Fibroblast of skin of back (primary cell): ENCODE results near the gene GPD1L.
"Not testable (repeated sequence)": the region's sequence is repeated elsewhere in the genome, so short reads cannot be mapped to it uniquely, and the experiment has no call there.

Experiments used
- DNase-seq: peaks from one replicate; pipeline ENCODE4 v3.0.0-alpha.2; 2013

Gene GPD1L

DNA sequence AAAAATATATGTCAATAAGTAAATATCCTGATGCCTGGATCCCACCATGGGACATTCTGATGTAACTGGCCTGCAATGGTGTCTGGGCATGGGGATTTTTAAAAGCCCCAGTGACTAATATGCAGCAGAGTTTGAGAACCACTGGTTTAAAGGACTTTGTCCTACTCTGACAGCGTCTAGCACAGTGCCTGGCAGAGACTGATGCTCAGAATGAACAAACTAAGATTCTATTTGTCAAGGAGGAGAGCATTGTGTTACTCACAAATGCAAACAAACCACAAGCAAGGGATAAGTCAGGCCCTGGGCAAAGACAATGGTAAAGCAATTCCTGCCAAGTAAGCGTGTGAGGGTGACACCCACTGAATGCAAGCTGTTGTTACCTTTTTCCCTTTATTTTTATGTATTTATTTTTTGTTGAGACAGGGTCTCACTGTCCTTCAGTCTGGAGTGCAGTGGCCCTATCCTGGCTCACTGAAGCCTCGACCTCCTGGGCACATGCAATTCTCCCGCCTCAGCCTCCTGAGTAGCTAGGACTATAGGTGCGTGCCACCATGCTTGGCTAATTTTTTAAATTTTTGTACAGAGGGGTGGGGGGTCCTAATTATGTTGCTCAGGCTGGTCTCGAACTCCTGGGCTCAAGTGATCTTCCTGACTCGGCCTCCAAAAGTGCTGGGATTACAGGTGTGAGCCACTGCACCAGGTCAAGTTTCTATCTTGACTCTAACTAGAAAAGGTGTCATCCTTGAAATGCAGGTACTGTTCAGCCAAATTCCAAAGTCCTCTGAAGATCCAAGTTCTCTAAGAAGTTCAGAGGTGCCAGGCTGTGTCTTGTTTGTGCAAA is 909 bp upstream of the GPD1L start:
- DNase-seq, result peak; percentile 43

DNA sequence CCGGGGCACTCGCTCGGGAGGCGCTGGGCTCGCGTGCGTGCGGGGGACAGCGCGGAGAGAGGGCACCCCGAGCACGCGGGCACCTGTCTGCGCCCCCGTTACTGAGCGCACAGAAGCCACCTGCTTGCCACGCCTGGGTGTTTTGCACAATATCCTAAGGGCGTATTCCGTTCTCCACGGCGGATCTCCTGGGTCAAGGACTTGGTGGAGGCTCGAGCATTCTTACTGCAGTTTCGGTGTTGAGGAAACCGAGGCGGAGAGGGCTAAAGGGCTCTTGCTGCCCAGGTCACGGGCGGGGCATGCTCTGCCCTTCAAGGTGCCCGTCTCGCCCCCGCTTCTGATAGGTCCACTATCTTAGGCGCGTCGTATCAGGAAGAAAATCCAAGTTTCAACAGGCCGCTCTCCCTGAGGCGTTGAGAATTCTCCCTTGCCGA is 526 bp downstream of the GPD1L start:
- DNase-seq, result no peak

DNA sequence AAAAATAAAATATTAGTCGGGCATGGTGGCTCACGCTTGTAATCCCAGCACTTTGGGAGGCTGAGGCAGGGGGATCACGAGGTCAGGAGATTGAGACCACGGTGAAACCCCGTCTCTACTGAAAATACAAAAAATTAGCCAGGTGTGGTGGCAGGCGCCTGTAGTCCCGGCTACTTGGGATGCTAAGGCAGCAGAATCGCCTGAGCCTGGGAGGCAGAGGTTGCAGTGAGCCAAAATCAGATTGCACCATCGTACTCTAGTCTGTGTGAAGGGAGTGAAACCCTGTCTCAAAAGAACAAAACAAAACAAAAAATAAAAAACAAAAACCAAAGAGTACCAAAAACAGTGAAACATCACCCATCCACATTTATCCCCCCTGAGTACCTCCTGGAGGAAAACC is 1.8 kb downstream of the GPD1L start:
- DNase-seq, result not testable (repeated sequence)

DNA sequence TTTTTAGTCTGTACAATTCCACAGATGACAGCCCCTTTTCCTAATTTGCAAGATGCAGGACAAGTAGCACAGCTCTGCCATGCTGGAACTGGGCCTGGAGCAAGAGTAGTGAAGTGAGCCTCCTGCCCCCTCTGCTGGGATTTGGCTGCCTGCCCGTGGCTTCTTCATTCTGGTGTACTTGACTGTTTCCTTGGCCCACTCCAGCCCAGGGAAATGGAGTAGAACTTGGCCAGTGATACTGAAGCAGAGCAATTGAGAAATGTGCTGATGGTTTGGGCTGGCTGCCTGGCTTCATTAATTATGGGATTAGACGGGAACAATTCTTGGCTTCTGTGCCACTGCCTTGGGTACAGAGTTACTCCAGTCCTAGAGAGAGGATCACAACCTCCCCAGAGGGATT is 2.8 kb downstream of the GPD1L start:
- DNase-seq, result peak; percentile 6

DNA sequence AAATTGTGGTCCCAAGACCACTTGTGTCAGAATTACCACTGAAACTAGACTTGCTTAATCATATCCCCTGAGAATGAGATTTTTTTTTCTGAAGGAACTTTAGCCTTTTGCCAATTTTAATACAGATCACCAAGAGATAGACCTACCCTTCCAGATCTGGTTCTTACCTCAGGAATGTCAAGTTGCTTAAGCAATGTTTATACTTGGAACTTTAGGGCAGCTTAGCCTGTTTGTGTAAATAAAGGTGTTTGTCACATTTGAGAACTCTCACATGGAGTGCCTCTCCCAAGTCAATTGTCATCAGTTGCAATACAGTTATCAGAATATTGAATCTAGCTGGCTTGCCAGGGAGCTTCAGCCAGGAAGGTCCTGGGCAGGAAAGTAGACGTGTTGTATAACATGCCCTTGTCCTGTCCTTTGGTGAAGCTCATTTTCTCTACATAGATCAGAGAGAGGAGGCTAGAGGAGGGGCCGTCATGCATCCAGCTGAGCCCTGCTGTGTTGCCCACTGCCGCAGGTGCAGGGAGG is 3.9 kb downstream of the GPD1L start:
- no peak for DNase-seq

DNA sequence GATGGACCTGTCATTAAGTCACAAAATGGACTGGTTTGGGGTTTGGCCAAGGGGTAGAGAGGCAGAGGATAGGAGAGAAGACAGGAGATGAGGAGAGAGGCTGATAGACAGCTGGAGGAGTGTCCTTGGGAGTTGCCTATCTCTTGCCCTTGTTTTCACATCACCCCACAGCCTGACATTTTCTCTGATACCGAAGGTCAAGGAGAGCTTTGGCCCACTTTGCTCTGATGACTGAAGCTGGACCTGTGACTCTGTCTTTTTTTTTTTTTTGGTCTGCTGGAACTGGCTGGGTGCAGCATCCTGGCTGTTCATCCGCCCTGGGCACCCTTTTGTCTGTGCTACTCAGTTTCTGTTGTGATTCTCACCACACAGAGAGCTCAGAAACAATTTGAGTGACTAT is 5.1 kb downstream of the GPD1L start:
- no peak for DNase-seq

DNA sequence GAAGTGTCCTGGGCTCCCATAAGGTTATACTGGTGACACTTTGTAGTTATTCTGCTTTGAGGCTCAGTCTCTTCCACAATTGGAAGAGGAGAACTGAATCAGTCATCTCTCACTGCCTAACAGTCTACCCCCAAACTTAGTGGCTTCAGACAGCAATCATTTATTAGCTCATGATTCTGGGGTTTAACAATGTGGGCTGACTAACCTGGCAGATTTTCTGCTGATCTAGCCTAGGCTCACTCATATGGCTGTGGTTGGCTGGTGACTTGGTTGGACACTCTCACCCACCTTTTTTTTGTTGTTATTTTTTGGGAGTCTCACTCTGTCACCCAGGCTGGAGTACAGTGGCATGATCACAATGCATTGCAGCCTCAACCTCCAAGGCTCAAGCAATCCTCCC is 7.1 kb downstream of the GPD1L start:
- no peak for DNase-seq

DNA sequence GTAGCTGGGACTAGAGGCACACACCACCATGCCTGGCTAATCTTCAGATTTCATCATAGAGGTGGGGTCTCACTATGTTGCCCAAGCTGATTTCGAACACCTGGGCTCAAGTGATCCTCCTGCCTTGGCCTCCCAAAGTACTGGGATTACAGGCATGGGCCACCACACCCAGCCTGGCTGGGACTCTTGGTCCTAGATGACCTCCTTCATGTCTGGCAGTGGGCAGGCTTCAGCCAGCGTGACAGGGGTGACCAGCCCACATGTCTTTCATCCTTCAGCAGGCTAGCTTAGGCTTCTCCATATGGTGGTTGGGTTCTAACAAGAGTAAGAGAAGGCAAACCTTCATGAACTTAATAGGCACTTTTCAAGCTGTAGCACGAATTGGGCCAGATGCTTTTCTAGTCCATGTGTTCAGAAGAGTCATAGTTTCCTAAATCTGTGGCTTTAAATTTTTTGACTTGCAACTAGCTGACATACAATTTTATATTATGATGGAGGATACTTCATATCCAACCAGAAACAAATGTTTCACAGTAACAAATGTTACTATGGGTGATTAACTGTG is 7.6 kb downstream of the GPD1L start:
- DNase-seq, result no peak

DNA sequence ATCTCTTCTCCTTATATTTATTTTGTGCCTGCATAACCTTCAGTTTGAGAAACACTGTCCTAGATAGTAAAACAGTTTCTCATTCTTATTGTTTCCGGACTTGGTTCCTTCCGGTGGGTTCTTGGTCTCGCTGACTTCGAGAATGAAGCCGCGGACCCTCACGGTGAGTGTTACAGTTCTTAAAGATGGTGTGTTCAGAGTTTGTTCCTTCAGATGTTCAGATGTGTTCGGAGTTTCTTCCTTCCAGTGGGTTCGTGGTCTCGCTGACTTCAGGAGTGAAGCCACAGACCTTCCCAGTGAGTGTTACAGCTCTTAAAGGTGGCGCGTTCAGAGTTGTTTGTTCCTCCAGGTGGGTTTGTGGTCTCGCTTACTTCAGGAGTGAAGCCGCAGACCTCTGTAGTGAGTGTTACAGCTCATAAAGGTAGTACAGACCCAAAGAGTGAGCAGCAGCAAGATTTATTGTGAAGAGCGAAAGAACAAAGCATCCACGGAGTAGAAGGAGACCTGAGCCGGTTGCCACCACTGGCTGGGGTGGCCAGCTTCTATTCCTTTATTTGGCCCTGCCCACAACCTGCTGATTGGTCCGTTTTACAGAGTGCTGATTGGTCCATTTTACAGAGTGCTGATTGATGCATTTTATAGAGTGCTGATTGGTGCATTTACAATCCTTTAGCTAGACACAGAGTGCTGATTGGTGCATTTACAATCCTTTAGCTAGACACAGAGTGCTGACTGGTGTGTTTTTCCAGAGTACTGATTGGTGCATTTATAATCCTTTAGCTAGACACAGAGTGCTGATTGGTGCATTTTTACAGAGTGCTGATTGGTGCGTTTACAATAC is 8.3 kb downstream of the GPD1L start:
- not testable (repeated sequence) for DNase-seq

DNA sequence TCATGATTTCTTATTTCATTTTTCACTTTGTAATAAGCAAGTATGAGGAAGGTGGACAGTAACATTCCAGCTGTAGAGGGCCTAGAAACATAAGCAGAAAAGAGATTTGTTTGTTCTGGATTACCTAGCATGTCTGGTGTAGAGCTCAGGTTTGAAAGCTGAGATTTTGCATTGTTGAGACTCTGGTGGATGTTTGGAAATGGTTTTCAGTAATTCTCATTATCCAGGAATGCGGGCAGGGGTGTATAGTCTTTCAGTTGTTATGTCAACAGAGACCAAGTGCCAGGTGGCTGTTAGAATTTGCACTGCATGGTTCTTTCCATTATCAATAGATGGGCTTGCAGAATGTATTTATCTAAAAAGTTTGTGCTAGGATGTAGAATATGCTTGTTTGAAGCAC is 10.9 kb downstream of the GPD1L start:
- DNase-seq, result no peak

DNA sequence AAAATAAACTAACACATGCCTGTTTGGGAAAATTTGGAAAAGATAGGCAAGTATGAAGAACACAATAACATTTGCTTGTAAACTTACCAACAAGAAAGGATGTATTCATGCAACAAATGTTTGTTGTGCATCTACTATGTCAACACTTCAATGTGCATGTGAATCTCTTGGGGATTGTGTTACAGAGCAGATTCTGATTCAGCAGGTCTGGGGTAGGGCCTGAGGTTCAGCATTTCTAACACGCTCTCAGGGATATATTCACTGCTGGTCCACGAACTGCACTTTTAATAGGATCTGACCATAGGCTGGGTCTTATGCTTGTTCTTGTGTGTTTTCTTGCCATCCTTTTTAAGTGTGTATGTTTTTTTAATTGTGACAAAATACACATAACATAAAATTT is 11.8 kb downstream of the GPD1L start:
- DNase-seq, result no peak

DNA sequence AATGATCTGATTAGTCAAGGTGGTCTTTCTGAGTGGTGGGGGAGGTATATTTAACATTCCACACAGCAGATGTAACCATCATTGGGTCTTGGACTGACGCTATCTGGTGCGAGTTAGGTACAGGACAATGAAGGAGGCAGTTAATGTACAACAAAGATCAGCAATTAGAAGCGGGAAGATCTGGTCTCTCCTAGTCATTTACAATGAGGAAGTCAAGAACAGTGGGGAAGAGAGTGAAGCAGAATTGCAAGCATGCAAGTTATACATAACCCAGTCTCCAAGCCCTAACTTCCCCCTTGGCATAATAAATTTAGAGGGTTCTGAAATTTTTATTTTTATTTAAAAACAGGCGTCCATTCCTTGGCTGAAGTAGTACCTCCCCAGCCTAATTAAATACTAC is 14.1 kb downstream of the GPD1L start:
- no peak for DNase-seq

DNA sequence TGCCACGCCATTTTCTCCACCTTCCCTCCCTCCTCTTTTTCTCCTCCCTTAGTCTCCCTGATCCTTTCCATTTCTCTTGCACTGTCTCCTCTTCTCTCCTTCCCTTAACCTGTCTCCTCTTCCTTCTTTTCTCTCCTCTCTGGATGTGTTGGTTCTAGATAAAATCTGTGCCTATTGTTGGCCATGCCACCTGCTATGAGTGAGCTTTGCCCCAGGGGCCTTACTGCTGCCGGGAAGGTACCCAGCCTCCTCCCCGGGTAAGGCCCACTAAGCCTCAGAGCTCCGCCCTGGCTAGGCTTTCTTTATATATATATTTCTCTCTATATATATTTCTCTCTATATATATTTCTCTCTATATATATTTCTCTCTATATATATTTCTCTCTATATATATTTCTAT is 14.7 kb downstream of the GPD1L start:
- no peak for DNase-seq

DNA sequence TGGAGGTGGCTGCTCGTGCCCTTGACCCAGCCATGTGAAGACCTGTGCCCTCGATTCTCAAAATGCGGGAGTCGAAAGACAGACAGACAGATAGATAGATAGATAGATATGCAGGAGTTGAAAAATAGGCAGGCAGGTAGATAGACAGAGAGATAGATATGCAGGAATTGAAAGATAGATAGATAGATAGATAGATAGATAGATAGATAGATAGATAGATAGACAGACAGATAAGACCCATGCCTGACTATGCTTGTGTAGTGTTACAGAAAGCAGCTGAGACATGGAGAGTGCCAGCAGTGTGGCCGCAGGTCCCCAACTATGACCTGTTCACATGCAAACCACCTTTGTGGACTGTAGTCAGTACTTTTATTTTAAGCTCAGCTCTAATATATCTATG is 17.2 kb downstream of the GPD1L start:
- DNase-seq, result no peak

DNA sequence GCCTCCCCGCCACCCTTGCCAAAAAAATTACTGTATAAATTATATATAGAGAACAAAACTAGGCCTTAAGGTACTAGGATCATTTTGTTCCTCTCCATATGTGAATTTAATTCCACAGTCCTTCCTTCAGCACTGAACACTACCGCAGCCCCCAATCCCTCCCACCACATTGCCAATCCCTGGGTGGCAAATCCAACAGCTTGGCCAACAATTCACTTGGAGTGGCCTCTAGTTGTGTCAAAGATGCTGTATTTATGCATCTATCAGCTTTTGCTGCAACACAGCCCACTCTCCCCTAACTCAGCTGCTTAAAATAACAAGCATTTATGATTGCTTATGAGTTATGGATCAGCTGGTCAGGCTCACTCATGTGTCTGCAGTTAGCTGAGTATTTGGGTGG is 18.6 kb downstream of the GPD1L start:
- no peak for DNase-seq

DNA sequence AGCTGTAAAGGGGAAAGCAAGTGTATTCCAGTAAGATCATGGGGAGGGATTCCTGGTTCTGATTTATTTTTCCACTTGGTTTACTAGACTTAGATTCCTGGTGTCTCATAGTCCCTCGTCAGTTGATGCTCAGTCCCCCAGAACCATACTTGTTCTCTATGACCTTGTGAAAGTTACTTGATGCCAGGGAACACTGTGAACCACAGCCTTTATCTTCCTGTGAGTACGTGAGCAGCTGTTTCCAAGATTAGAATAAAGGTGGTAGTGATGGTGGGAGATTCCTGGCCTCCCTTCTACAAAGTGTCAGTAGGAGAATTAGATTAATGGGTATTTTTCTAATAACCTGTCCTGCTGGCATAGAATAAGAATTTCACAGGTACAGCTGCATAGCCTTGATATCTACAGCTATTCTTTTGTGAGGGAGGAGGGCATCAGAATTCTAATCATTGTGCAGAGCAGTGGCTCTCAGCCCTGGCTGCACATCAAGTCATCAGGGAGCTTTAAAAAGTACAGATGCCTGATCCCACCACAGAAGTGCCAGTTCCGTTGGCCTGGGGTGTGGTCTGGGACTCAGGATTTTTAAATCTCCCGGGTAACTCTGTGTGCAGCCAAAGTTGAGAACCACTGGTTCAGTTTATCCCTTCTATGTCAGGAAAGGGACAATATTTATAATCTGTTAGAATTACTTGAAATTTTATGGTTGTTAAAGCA is 20.0 kb downstream of the GPD1L start:
- DNase-seq, result no peak

DNA sequence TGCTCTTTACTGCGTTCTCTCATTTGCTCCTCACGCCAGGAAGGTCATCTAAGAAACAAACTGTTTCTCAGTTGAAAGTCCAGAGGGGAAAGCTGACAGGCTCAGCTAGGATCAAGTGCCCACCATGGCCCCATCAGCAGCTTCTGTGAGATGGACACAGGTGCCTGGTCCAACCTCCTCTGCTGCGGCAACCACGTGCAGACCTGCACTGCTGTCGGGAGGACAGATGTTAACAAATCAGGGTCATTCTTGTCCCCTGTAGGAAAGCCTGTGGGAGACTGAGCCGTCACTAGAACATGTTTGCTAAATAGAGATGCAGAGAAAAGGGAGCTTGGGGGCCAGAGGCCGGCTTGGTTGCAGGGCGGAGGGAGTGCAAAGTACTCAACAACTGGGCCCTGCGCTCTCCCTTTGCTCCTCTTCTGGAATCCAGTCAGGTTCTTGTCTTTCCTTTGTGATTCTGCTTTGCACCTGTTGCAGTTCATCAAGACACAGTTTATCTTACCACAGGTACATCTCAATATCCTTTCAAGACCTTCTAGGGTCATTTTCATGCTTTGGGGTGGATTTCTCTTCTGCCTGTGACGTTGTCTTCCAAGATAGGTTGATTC is 20.9 kb downstream of the GPD1L start:
- DNase-seq, result no peak

DNA sequence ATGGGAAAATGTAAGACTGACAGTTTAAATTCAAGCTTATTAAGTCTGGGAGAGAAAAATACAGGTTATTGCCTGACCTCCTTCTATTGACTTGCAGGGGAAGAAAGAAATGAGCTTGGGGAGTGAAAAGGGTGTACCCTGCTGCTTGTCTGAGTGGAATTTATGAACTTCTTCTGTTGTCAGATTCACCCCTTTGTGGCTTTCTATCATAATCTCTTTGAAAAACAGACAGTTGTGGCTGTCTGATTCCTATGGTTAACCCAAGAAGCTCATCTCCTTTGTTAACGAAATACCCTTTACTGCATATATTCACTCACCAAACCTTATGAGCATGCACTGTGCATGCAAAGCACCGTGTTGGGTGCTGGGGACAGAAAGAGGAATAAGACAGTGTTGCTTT is 22.5 kb downstream of the GPD1L start:
- DNase-seq, result no peak

DNA sequence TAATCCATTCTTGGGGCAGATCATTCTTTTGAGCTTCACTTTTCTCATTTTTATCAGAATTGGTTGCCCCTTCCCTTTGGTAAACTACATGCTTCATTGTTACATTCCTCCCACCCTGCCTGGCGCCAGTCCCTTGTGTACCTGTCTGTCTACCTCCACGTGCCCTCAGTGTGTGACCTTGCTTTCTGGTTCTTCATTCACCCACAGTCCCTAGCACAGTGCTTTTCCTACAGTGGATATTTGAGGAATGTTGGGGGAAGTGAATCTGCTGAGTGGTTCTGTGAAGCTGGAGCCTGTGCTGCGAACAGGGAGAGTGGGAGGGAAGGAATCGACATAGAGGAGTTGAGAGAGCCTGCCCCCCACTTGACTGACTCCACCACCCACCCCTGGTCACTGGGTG is 23.4 kb downstream of the GPD1L start:
- DNase-seq, result no peak

DNA sequence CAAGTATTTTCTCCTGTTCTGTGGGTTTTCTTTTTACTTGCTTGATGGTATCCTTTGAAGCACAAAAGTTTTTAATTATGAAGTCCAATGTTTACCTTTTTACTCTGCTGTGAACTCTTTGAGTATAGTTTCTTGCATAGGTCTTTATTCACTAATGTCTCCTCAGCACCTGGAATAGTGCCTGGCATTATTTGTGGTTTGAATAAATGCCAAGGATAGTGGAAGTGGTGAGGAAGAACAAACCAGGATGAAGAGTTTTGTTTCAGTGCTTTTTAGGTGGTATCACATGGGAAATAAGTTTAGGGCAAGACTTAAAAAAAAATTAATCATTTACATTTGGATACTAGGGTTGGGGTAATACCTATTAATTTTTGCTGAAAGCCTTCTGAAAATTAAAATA is 25.7 kb downstream of the GPD1L start:
- DNase-seq, result no peak

DNA sequence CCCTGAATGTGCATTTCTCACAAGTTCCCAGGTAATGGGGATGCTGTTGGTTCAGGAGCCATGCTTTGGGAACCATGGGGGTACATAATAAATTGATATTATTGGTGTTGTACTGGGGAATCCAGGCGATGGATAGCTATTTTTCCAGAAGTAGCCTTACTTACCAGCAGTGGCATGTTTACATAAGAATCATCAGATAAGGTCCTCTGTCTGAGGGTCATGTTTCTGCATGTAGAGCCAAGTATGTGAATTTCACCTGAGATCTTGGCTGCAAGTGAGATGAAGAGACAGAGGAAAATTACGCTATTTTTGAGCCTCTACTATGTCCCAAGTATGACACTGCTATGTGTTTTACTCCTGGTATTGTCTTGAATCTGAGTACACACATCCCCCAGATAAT is 26.3 kb downstream of the GPD1L start:
- DNase-seq, result no peak

DNA sequence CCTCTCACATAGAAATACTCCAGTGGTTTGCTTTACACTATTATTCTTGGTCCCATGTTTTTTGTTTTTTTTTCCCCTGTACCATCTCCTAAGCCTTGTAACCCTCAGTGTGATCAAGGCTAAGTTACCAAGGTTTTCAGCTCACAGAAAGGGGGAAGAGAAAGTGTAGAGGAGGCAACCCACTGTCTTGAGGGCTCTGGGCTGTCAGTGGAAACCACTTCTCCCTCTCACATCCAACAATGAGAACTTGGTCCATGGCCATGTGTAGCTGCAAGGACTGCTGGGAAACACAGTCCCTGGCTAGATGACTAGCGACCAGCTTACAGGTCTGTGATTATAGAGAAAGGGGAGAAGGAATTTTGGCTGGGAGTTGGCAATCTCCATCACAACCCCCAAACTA is 30.3 kb downstream of the GPD1L start:
- DNase-seq, result no peak
